GM23338 (cell line): ENCODE measurements around the gene LDLRAD3.

Experiments
- EZH2 ChIP-seq: fragments of 200-600 bp; sonication (generic); IDR thresholded peaks from one replicate; pipeline ENCODE4 v1.8.0; 2017; ENCODE audit warnings: antibody characterized with exemption, mild to moderate bottlenecking, low read depth; ENCODE audit not compliant: unreplicated experiment
- JUNB ChIP-seq: IDR thresholded peaks from one replicate; pipeline ENCODE4 v1.6.1; 2016; ENCODE audit warnings: antibody characterized with exemption; ENCODE audit not compliant: unreplicated experiment
- NANOG ChIP-seq: IDR thresholded peaks from 2 replicates; pipeline ENCODE4 v1.6.1; 2016; ENCODE audit warnings: antibody characterized with exemption, borderline replicate concordance
- POLR2AphosphoS5 ChIP-seq: IDR thresholded peaks from 2 replicates; pipeline ENCODE4 v1.6.1; 2016; ENCODE audit warnings: antibody characterized with exemption, low read depth
- TF ChIP-seq, protein P1 (sequence below), 2 experiments: fragments of 200-600 bp in 1 of 2; sonication (generic) in 1 of 2; conservative IDR thresholded peaks; 2 replicates each; pipeline versions ENCODE4 v1.5.1 to v1.6.1; 2016 to 2017; ENCODE audit warnings: antibody characterized with exemption in 2 of 2, low read depth in 2 of 2, mild to moderate bottlenecking in 2 of 2, moderate library complexity in 1 of 2

DNA sequence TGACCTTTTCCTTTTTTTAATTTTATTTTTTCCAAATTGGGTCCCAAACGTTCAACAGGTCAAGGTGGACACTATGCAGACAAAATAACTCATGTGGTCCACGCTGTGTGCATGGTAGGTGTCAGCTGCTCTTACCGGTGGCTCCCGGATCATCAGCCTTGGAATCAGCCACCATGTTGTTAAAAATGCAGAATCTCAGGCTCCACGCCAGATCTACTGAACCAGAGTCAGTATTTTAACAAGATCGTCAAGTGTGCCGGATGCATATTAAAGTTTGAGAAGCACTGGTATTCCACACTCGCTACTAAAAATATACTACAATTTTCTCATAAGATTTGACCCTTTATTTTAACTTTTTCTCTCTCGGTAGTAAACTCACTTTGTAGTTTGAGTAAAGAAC lies 553 bp upstream of the LDLRAD3 start:
- TF ChIP-seq POLR2AphosphoS5 (no peak), JUNB (no peak), EZH2 (no peak), NANOG (no peak)
- TF ChIP-seq, protein P1, sequence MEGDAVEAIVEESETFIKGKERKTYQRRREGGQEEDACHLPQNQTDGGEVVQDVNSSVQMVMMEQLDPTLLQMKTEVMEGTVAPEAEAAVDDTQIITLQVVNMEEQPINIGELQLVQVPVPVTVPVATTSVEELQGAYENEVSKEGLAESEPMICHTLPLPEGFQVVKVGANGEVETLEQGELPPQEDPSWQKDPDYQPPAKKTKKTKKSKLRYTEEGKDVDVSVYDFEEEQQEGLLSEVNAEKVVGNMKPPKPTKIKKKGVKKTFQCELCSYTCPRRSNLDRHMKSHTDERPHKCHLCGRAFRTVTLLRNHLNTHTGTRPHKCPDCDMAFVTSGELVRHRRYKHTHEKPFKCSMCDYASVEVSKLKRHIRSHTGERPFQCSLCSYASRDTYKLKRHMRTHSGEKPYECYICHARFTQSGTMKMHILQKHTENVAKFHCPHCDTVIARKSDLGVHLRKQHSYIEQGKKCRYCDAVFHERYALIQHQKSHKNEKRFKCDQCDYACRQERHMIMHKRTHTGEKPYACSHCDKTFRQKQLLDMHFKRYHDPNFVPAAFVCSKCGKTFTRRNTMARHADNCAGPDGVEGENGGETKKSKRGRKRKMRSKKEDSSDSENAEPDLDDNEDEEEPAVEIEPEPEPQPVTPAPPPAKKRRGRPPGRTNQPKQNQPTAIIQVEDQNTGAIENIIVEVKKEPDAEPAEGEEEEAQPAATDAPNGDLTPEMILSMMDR (conservative IDR thresholded peaks at IDR 0.05; ENCODE audit: low read depth in 2 of 2), result no peak
